ENCODE measurements around the gene EFCAB8.
"Not testable (repeated sequence)": the region's sequence is repeated elsewhere in the genome, so short reads cannot be mapped to it uniquely, and the experiment has no call there.

Gene EFCAB8

DNA sequence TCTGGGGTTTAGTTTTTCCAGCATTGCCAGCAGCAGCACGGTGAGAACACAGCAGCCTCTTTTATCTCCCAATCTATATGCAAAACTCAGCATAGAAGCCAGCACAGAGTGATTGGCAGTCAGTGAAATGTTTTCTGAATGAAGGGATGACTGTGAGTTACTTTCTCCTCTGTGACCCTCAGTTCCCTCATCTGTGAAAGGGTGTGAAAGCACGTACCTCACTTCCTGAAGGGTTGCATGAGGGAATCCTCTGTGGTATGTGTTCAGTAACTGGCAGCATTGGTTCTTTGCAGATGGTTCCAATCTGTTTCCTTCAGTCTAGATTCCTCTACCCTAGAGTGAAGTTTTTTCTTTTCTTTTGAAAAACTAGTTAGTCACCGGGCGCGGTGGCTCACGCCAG is 40.0 kb downstream of the EFCAB8 start:
- TF ChIP-seq, protein P1, sequence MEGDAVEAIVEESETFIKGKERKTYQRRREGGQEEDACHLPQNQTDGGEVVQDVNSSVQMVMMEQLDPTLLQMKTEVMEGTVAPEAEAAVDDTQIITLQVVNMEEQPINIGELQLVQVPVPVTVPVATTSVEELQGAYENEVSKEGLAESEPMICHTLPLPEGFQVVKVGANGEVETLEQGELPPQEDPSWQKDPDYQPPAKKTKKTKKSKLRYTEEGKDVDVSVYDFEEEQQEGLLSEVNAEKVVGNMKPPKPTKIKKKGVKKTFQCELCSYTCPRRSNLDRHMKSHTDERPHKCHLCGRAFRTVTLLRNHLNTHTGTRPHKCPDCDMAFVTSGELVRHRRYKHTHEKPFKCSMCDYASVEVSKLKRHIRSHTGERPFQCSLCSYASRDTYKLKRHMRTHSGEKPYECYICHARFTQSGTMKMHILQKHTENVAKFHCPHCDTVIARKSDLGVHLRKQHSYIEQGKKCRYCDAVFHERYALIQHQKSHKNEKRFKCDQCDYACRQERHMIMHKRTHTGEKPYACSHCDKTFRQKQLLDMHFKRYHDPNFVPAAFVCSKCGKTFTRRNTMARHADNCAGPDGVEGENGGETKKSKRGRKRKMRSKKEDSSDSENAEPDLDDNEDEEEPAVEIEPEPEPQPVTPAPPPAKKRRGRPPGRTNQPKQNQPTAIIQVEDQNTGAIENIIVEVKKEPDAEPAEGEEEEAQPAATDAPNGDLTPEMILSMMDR (IDR thresholded peaks at IDR 0.05; ENCODE audit: low read length, missing control alignments), result no peak
- H3K4me3 ChIP-seq (replicated peaks; ENCODE audit: low read depth, low read length), result no peak overlapping the region
- DNase-seq (ENCODE audit: low read depth), result peak; percentile 29

DNA sequence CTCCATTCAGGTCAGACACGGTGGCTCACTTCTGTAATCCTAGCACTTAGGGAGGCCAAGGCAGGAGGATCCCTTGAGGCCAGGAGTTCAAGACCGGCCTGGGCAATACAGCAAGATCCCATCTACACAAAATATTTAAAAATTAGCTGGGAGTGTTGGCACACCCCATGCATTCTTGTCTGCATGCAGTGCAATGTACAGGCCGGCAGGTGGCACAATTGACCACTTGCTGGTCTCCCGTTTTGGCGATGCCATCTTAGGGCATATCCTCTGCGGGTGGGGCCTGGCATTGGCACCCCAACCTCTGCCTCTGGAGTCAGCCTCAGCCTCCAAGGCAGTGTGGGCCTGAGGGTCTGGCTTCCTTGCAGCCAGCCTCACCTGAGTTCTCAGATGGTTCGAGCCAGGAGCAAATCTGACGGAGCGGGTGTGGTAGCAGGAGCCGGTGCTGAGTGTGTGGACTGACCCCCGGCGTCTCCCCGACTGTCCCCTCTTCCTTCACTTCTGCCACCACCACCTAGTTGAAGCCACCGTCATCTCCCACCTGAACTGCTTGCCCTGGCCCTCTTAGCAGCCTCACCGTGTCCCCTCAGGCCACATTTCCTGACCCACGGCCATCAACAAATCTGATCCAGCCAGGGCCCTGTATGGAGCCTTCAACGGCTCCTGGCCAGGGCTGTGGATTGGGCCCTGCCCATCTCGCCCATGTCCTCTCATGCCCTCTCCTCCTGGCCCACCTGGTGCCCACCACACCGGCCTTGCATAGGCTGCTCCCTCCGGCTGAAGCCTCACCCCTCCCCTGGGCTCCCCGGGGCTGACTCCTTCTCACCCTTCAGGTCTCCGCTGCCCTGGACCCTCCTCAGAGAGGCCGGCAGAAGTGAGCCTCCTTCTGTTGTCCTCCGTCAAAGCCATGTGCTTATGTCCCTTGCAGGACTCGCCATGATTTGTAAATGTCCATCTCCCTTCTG is 44.0 kb downstream of the EFCAB8 start:
- peak; percentile 62 for DNase-seq (ENCODE audit: low read depth)
- TF ChIP-seq, protein P1 (IDR thresholded peaks at IDR 0.05; ENCODE audit: low read length, missing control alignments), result peak; percentile 92

DNA sequence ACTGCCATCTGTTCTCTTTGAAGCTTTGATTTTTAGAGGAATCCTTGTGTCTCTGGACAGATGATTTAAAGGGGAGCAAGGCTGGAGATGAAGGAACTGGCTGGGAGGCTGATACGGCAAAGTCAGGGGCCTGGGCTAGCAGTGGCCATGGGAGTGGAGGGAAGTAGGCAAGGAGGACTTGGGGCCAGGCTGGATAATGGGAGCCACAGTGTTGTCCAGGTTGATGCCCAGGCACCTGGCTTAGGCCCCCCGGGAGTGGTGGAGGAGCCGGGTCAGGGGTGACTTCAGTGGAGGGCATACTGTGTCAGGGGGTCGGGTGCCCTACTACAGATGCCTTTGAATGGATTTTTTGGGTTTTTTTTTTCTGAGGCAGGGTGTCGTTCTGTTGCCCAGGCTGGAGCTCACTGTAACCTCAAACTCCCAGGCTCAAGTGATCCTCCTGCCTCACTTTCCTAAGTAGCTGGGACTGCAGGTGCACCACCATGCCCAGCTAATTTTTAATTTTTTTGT is 45.0 kb downstream of the EFCAB8 start:
- TF ChIP-seq, protein P1 (IDR thresholded peaks at IDR 0.05; ENCODE audit: low read length, missing control alignments), result no peak
- no peak overlapping the region for H3K4me3 ChIP-seq (replicated peaks; ENCODE audit: low read depth, low read length)
- DNase-seq (ENCODE audit: low read depth), result no peak

More for the DNA sequence above, 44.0 kb downstream of the EFCAB8 start:
- no peak overlapping the region for H3K4me3 ChIP-seq (replicated peaks; ENCODE audit: low read depth, low read length)

DNA sequence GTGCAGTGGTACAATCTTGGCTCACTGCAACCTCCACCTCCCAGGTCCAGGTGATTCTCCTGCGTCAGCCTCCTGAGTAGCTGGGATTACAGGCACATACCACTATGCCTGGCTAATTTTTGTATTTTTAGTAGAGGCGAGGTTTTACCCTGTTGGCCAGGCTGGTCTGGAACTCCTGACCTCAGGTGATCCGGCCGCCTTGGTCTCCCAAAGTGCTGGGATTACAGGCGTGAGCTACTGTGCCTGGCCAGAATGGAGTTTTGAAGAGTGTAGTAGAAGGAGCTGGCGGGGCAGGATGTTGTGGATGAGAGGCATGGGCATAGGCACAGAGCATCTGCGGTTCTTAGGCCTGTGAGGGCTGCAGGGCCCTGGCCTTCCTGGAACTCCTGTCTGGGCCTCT is 46.0 kb downstream of the EFCAB8 start:
- not testable (repeated sequence) for H3K4me3 ChIP-seq (replicated peaks; ENCODE audit: low read depth, low read length)

DNA sequence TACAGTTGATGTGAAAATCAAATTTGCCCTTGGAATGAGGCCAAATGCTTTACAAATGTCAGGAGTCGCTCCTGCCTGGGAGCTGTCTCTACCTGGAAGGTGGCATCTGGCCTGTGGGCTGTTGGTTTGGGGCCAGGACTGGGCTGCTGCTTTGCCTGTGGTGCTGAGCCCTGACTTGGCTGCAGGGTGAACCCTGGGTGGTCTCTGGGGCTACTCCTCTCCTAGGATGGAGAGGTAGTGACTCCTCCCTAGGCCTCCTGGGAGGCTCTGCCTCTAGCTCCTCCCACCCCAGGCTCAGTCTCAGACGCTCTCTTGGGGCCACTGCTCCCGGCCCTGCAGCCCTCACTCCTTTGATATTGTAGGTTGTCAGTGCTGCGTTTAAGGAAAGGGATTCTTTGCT is 47.5 kb downstream of the EFCAB8 start:
- no peak for DNase-seq (ENCODE audit: low read depth)
- TF ChIP-seq, protein P1 (IDR thresholded peaks at IDR 0.05; ENCODE audit: low read length, missing control alignments), result no peak
- no peak overlapping the region for H3K4me3 ChIP-seq (replicated peaks; ENCODE audit: low read depth, low read length)

More for the DNA sequence above, 46.0 kb downstream of the EFCAB8 start:
- DNase-seq (ENCODE audit: low read depth), result not testable (repeated sequence)

DNA sequence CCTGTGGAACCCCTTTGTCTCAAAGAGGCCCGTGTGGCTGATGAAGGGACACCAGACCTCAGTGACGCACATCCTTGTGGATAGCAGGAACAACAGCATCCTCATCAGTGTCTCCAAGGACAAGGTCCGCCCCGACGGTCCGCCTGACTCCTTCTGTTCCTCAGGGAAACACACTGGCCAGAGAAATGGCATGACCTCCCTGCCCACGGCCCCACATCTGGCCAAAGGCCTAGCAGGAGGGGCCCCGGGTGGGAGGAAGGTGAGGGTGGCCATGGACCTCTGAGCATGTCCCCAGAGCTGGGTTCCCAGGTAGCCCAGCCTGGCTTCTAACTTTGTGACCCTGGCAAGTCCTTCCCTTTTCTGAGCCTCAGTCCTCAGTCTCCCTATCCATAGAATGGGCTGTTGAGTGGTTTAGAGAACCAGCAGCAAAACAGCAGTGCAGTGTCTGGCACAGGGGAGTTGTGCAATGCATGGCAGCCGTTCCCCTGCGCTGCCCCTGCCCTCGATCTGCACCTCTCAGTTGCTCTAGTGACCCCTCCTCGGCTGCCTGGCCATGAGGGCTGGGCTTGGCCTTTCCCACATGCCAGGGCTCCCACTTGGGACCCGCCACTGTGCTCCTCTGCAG is 48.3 kb downstream of the EFCAB8 start:
- TF ChIP-seq, protein P1 (IDR thresholded peaks at IDR 0.05; ENCODE audit: low read length, missing control alignments), result no peak
- no peak for DNase-seq (ENCODE audit: low read depth)
- H3K4me3 ChIP-seq (replicated peaks; ENCODE audit: low read depth, low read length), result no peak overlapping the region

DNA sequence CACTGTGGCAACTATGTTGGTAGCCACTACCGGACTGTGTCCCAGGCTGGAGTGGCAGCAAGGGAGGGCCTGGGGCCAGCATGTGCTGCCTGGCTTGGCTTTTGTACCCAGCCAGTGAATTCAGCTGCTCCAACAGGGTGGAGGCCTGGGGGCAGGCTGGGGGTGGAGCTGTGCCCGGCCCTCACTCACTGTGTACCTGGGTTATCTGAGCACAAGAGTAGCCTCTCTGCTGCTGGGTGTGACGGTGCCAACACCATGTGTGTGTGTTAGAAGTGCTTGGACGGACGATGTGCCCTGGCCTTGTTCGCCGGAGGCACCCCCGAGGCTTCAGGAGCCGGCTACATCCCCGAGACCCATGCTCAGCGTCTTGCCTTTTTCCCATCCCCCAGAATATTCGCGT is 49.2 kb downstream of the EFCAB8 start:
- H3K4me3 ChIP-seq (replicated peaks; ENCODE audit: low read depth, low read length), result no peak overlapping the region
- TF ChIP-seq, protein P1 (IDR thresholded peaks at IDR 0.05; ENCODE audit: low read length, missing control alignments), result no peak
- no peak for DNase-seq (ENCODE audit: low read depth)

Measured in fibroblast of pulmonary artery (primary cell).